Measurements from ENCODE around the gene LRRC8E. TPM values are rescaled to one million over a fixed set of nuclear protein-coding genes. Genes with fewer than 3 reads are reported as not detected.
"Not testable (repeated sequence)": the region's sequence is repeated elsewhere in the genome, so short reads cannot be mapped to it uniquely, and the experiment has no call there.

LRRC8E gene
- polyA plus RNA-seq, 6 donors from 2014 or later, result not detected

DNA sequence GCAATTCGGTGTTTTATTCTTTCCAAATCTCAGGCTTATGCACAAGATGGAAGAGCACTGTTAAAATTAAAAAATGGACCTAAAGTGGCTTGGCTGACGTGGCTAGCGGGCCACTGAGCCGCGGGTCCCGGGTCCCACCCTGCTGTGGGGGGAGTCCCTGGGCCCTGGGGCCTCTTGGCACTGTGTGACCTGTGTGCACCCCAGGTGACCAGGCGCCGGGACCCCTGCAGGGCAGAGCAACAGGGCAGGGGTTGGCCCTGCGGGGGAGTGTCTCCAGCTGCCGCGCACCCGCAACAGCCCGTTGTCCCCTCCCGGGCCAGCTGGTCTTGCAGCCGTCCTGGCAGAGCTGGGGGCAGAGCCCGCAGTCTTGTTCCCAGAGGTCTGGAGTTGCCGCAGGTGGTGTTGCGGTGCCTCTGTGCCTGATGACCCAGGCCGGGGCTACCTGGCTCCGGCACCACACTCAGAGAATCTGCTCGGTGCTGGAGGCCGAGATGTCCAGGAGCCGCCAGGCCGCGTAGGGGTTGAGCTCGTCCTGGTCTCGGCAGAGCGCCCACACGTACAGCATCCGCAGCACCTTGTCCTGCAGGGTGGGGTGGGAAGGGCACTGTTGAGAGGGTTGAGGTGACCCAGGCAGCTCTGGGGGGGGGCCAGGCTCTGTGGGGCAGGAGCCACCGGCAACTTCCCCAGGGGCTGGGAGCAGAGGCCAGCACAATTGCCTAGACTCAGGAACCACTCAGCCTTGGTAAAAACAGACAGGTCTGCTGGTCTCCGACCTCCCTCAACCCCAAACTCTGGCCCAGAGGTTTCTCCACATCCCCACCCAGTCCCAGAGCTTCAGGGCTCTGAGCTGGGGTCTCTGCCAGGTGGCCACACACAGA lies 38.7 kb downstream of the LRRC8E start:
- Mint-ChIP-seq H3K9me3 (no peaks in the 10 kb centered on the region), H3K36me3 (no peaks in the 10 kb centered on the region), H3K27ac (peak overlapping the region in 1 of 6 donors; percentile 85), H3K4me3 (peak overlapping the region in 6 of 8 donors; percentile 70 to 86 (median 78)), H3K27me3 (no peaks in the 10 kb centered on the region), H3K4me1 (peaks cover 13 to 20% (median 15%) of the 10 kb centered on the region in 3 donors)
- ATAC-seq (ENCODE audit: low read depth in 2 of 2) (no peak), DNase-seq (no peak)

GRCh38 chr19:7927605-7928333 lies 39.5 kb downstream of the LRRC8E start:
- H3K27me3 Mint-ChIP-seq, result no peaks in the 10 kb centered on the region
- no peak for DNase-seq
- no peak overlapping the region for H3K27ac Mint-ChIP-seq

DNA sequence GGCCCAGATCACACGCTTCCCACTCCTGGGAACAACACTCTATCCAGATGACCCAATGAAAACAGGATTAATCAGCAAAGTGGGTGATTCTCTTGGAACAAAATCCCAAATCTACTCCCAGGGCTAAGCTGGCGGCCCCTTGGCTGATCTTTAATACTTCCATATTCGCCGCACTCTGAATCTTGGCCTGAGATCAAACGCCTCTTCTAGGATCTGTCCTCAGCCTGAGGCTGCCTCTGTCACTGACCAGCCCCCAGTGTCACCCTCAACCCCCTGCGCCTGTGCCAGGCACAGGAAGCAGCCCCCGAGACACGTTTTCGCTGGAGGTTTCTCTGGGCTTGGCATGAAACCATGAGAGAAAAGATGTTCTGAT lies 40.0 kb downstream of the LRRC8E start:
- H3K27me3 Mint-ChIP-seq, result no peaks in the 10 kb centered on the region
- no peak for DNase-seq
- H3K4me1 Mint-ChIP-seq, result peaks cover 8 to 12% (median 11%) of the 10 kb centered on the region in 3 donors
- no peak overlapping the region for H3K27ac Mint-ChIP-seq
- H3K9me3 Mint-ChIP-seq, result no peaks in the 10 kb centered on the region
- no peaks in the 10 kb centered on the region for H3K36me3 Mint-ChIP-seq
- no peak for ATAC-seq (ENCODE audit: low read depth in 2 of 2)
- peak overlapping the region in 2 of 8 donors; percentile 38 to 45 for H3K4me3 Mint-ChIP-seq

More at GRCh38 chr19:7927605-7928333, 39.5 kb downstream of the LRRC8E start:
- H3K9me3 Mint-ChIP-seq, result no peaks in the 10 kb centered on the region
- peak overlapping the region in 2 of 8 donors; percentile 38 to 45 for H3K4me3 Mint-ChIP-seq
- no peak for ATAC-seq (ENCODE audit: low read depth in 2 of 2)
- peaks cover 10 to 16% (median 12%) of the 10 kb centered on the region in 3 donors for H3K4me1 Mint-ChIP-seq
- H3K36me3 Mint-ChIP-seq, result no peaks in the 10 kb centered on the region

- Mint-ChIP-seq H3K4me3 (peak overlapping the region in 4 of 8 donors; percentile 45 to 69 (median 60)), H3K4me1 (peaks cover 8 to 12% (median 10%) of the 10 kb centered on the region in 3 donors), H3K36me3 (no peaks in the 10 kb centered on the region), H3K27me3 (no peaks in the 10 kb centered on the region), H3K9me3 (no peaks in the 10 kb centered on the region), H3K27ac (peak overlapping the region in 3 of 6 donors; percentile 32 to 83 (median 70))
- peak; percentile 57 to 63 for ATAC-seq (ENCODE audit: low read depth in 2 of 2)
- peak; percentile 67 for DNase-seq
These were observed 40.7 kb downstream of the LRRC8E start for GRCh38 chr19:7928741-7929701.

GRCh38 chr19:7930030-7930429 lies 41.7 kb downstream of the LRRC8E start:
- ATAC-seq (ENCODE audit: low read depth in 2 of 2); H3K27me3 Mint-ChIP-seq: not testable (repeated sequence)

GRCh38 chr19:7930765-7931164 lies 42.5 kb downstream of the LRRC8E start:
- no peaks in the 10 kb centered on the region for H3K36me3 Mint-ChIP-seq

More at GRCh38 chr19:7930030-7930429, 41.7 kb downstream of the LRRC8E start:
- H3K4me1 Mint-ChIP-seq, result peaks cover 7 to 10% (median 8%) of the 10 kb centered on the region in 3 donors
- DNase-seq, H3K36me3 Mint-ChIP-seq, H3K9me3 Mint-ChIP-seq, H3K4me3 Mint-ChIP-seq: not testable (repeated sequence)
- H3K27ac Mint-ChIP-seq, result peak overlapping the region in 3 of 6 donors; percentile 6 to 70 (median 36)

GRCh38 chr19:7931221-7932061 lies 43.1 kb downstream of the LRRC8E start:
- Mint-ChIP-seq H3K36me3 (no peaks in the 10 kb centered on the region), H3K9me3 (no peaks in the 10 kb centered on the region), H3K27ac (peak overlapping the region in 1 of 6 donors; percentile 34), H3K27me3 (no peaks in the 10 kb centered on the region), H3K4me3 (no peak overlapping the region), H3K4me1 (peaks cover 3 to 5% (median 4%) of the 10 kb centered on the region in 3 donors)
- ATAC-seq (ENCODE audit: low read depth in 2 of 2), result no peak
- no peak for DNase-seq

More at GRCh38 chr19:7930765-7931164, 42.5 kb downstream of the LRRC8E start:
- DNase-seq (no peak), ATAC-seq (ENCODE audit: low read depth in 2 of 2) (no peak)
- peaks cover 4 to 8% (median 6%) of the 10 kb centered on the region in 3 donors for H3K4me1 Mint-ChIP-seq
- H3K27me3 Mint-ChIP-seq, result no peaks in the 10 kb centered on the region
- H3K9me3 Mint-ChIP-seq, result no peaks in the 10 kb centered on the region
- H3K4me3 Mint-ChIP-seq, result peak overlapping the region in 1 of 8 donors; percentile 40
- peak overlapping the region in 1 of 6 donors; percentile 34 for H3K27ac Mint-ChIP-seq

DNA sequence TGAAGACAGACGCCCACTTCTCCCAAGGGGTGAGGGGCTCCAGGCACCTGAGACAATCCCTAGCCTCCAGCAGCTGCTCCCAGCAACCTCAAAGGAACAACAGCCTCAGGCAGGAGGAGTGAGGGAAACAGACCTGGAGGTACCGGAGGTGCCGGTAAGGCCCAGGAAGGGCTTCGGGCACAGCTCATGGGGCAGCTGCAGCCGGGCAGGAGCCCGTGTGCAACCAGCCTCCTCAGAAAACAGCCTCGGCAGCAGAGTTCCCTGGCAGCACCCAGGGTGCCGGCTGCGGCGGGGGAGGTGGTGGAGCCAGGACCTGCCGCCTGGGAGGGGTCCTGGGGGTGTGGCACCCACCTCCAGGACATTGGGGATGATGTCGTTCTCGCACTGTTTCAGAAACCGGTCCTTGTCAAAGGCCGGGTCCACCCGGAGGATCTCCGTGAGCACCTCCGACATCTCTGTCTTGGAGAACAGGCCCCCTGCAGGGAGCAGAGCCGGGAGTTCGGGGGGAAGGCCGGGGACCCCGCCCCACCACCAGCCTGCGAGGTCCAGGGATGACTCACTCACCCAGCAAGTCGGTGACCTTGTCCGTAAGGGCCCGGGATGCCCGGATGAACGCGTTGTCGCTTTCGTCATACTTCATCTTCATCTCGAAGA lies 44.1 kb downstream of the LRRC8E start:
- no peaks in the 10 kb centered on the region for H3K27me3 Mint-ChIP-seq
- H3K9me3 Mint-ChIP-seq, result no peaks in the 10 kb centered on the region
- no peak for ATAC-seq (ENCODE audit: low read depth in 2 of 2)
- H3K36me3 Mint-ChIP-seq, result no peaks in the 10 kb centered on the region
- H3K27ac Mint-ChIP-seq, result peak overlapping the region in 1 of 6 donors; percentile 54
- no peak overlapping the region for H3K4me3 Mint-ChIP-seq
- peaks cover 0 to 4% (median 3%) of the 10 kb centered on the region in 3 donors for H3K4me1 Mint-ChIP-seq
- no peak for DNase-seq

- DNase-seq (no peak), ATAC-seq (ENCODE audit: low read depth in 2 of 2) (no peak)
- H3K4me1 Mint-ChIP-seq, result peaks cover 0 to 4% (median 0%) of the 10 kb centered on the region in 3 donors
- no peak overlapping the region for H3K4me3 Mint-ChIP-seq
- H3K27me3 Mint-ChIP-seq, result no peaks in the 10 kb centered on the region
- no peaks in the 10 kb centered on the region for H3K36me3 Mint-ChIP-seq
- H3K27ac Mint-ChIP-seq, result no peak overlapping the region
- H3K9me3 Mint-ChIP-seq, result no peaks in the 10 kb centered on the region
These were observed 44.6 kb downstream of the LRRC8E start for GRCh38 chr19:7932930-7933300.

DNA sequence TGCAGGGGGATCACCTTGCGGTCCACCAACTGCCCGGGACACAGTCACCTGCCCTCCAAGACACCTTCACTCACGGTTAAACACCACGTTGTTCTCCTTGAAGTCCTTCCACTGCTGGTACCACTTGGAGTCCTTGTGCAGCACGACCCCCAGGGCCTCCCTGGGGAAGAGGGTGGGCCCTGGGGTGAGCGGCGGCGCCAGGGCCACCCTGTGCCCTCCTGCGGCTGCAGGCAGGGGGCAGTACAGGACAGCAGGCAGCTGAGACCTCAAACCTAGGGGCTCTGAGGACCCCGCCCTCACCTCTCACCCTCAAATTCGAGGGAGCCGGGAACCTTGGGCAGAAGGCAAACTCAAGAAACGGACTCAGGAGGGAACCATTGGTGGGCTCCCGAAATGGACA lies 45.1 kb downstream of the LRRC8E start:
- no peak overlapping the region for H3K27ac Mint-ChIP-seq
- DNase-seq, result no peak
- H3K36me3 Mint-ChIP-seq, result no peaks in the 10 kb centered on the region

GRCh38 chr19:7933828-7934725 lies 45.8 kb downstream of the LRRC8E start:
- Mint-ChIP-seq H3K4me3 (no peak overlapping the region), H3K27ac (peak overlapping the region in 1 of 6 donors; percentile 72), H3K36me3 (peaks cover 0 to 4% of the 10 kb centered on the region in 2 donors), H3K27me3 (no peaks in the 10 kb centered on the region), H3K4me1 (no peaks in the 10 kb centered on the region), H3K9me3 (no peaks in the 10 kb centered on the region)
- DNase-seq, result no peak
- ATAC-seq (ENCODE audit: low read depth in 2 of 2), result no peak

More for the DNA sequence above, 45.1 kb downstream of the LRRC8E start:
- peaks cover 0 to 2% (median 0%) of the 10 kb centered on the region in 3 donors for H3K4me1 Mint-ChIP-seq
- H3K9me3 Mint-ChIP-seq, result no peaks in the 10 kb centered on the region
- no peak overlapping the region for H3K4me3 Mint-ChIP-seq
- no peak for ATAC-seq (ENCODE audit: low read depth in 2 of 2)
- H3K27me3 Mint-ChIP-seq, result no peaks in the 10 kb centered on the region
